Measurements from ENCODE around the gene ADGRG6. TPM values are rescaled to one million over a fixed set of nuclear protein-coding genes. Genes with fewer than 3 reads are reported as not detected.

ADGRG6 gene
- total RNA-seq, 4 donors from 2014 or later: 56.6 to 147 (median 69.1) TPM

- no peaks in the 10 kb centered on the region for H3K9me3 ChIP-seq
- H3K36me3 ChIP-seq: no peaks in the 10 kb centered on the region
- no peak for DNase-seq (ENCODE audit: low spot score in 2 of 2)
- 50% methylated on average over 1 of the region's 1 CpG for WGBS
- H3K27me3 ChIP-seq: no peaks in the 10 kb centered on the region
- no peak overlapping the region for H3K4me3 ChIP-seq
- no peak for TF ChIP-seq EP300 (IDR thresholded peaks at IDR 0.05)
- TF ChIP-seq POLR2A (IDR thresholded peaks at IDR 0.05): no peak
- TF ChIP-seq CTCF (IDR thresholded peaks at IDR 0.05): no peak
- no peak for TF ChIP-seq POLR2AphosphoS5 (IDR thresholded peaks at IDR 0.05)
- H3K27ac ChIP-seq: no peak overlapping the region
- H3K4me1 ChIP-seq: peaks cover 7% of the 10 kb centered on the region
These were observed 55.0 kb downstream of the ADGRG6 start for GRCh38 chr6:142356884-142357225.

- no peak for TF ChIP-seq POLR2AphosphoS5 (IDR thresholded peaks at IDR 0.05)
- no peak for TF ChIP-seq CTCF (IDR thresholded peaks at IDR 0.05)
- no peak for TF ChIP-seq EP300 (IDR thresholded peaks at IDR 0.05)
- no peak for TF ChIP-seq POLR2A (IDR thresholded peaks at IDR 0.05)
- Histone ChIP-seq H3K36me3 (no peaks in the 10 kb centered on the region), H3K27me3 (no peaks in the 10 kb centered on the region), H3K4me3 (no peak overlapping the region), H3K27ac (no peak overlapping the region), H3K9me3 (no peaks in the 10 kb centered on the region), H3K4me1 (peaks cover 7% of the 10 kb centered on the region)
- no peak for DNase-seq (ENCODE audit: low spot score in 2 of 2)
These were observed 56.1 kb downstream of the ADGRG6 start for GRCh38 chr6:142357879-142358278.

GRCh38 chr6:142359271-142359960, 57.6 kb downstream of the ADGRG6 start:
- no peaks in the 10 kb centered on the region for H3K36me3 ChIP-seq
- DNase-seq (ENCODE audit: low spot score in 2 of 2): no peak
- WGBS: 48% methylated on average over 2 of the region's 2 CpGs
- H3K4me1 ChIP-seq: peaks cover 7% of the 10 kb centered on the region
- TF ChIP-seq POLR2AphosphoS5 (IDR thresholded peaks at IDR 0.05) (no peak), POLR2A (IDR thresholded peaks at IDR 0.05) (no peak), CTCF (IDR thresholded peaks at IDR 0.05) (no peak), EP300 (IDR thresholded peaks at IDR 0.05) (no peak)
- H3K27me3 ChIP-seq: no peaks in the 10 kb centered on the region
- no peaks in the 10 kb centered on the region for H3K9me3 ChIP-seq
- H3K4me3 ChIP-seq: no peak overlapping the region
- no peak overlapping the region for H3K27ac ChIP-seq

GRCh38 chr6:142361345-142361744, 59.5 kb downstream of the ADGRG6 start:
- no peaks in the 10 kb centered on the region for H3K36me3 ChIP-seq
- TF ChIP-seq POLR2AphosphoS5 (IDR thresholded peaks at IDR 0.05): no peak
- no peak for TF ChIP-seq EP300 (IDR thresholded peaks at IDR 0.05)
- no peak for TF ChIP-seq POLR2A (IDR thresholded peaks at IDR 0.05)
- TF ChIP-seq CTCF (IDR thresholded peaks at IDR 0.05): no peak
- no peak overlapping the region for H3K27ac ChIP-seq
- 91% methylated on average over 5 of the region's 5 CpGs for WGBS
- H3K9me3 ChIP-seq: no peaks in the 10 kb centered on the region
- peaks cover 3% of the 10 kb centered on the region for H3K4me1 ChIP-seq
- no peak for DNase-seq (ENCODE audit: low spot score in 2 of 2)
- H3K4me3 ChIP-seq: no peak overlapping the region
- H3K27me3 ChIP-seq: no peaks in the 10 kb centered on the region

GRCh38 chr6:142361779-142362750, 60.3 kb downstream of the ADGRG6 start:
- H3K9me3 ChIP-seq: no peaks in the 10 kb centered on the region
- 59% methylated on average over 8 of the region's 8 CpGs for WGBS
- no peak for TF ChIP-seq EP300 (IDR thresholded peaks at IDR 0.05)
- TF ChIP-seq CTCF (IDR thresholded peaks at IDR 0.05): no peak
- TF ChIP-seq POLR2AphosphoS5 (IDR thresholded peaks at IDR 0.05): no peak
- no peak for TF ChIP-seq POLR2A (IDR thresholded peaks at IDR 0.05)
- no peak overlapping the region for H3K4me3 ChIP-seq
- H3K4me1 ChIP-seq: peaks cover 3% of the 10 kb centered on the region
- H3K36me3 ChIP-seq: no peaks in the 10 kb centered on the region
- no peaks in the 10 kb centered on the region for H3K27me3 ChIP-seq
- H3K27ac ChIP-seq: no peak overlapping the region
- DNase-seq (ENCODE audit: low spot score in 2 of 2): no peak

All from suprapubic skin (tissue), 4 donors.